T1000 (cell line): ENCODE results near the gene BROX.
"Not testable (repeated sequence)": the region's sequence is repeated elsewhere in the genome, so short reads cannot be mapped to it uniquely, and the experiment has no call there.

ENCODE experiments used
- DNase-seq: peaks from one replicate; lab custom pipeline; 2025; ENCODE audit warnings: mixed read lengths; lab: John Stamatoyannopoulos, UW

Gene BROX

DNA sequence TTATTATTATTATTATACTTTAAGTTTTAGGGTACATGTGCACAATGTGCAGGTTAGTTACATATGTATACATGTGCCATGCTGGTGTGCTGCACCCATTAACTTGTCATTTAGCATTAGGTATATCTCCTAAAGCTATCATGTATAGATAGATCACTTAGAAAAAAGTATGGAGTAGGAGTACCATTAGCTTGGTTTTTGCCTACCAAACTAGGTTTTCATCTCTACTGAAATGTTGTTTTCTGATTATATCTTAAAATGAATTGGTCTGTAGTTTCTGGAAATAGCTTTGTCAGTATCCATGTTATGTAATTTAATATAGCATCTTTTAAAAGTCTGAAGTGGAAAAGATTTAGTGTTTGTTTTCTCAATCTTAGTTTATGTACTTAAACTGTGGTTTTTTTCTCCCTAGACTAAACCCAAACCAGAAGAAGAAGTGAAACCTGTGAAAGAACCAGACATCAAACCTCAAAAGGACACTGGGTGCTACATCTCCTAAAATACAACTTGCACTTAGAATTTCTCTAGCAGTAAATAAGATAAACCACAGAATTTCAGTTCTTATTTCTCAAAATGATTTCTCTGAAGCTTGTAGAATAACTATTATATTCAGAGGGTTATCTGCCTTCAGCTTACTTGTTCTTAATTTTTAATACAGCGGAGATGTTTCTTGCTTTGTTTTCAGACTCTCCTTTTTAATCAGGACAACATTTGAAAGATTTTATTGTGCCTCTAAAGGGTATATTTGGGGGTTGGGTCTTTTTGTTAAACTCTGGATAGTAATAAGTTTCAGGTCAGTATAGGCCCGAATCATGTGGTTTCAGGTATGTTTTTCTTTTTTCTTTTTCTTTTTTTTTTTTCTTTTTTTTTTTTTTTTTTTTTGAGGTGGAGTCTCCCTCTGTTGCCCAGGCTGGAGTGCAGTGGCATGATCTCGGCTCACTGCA is 20.1 kb downstream of the BROX start:
- no peak for DNase-seq

- no peak for DNase-seq
Observed at GRCh38 chr1:222734740-222735139, 22.4 kb downstream of the BROX start.

DNA sequence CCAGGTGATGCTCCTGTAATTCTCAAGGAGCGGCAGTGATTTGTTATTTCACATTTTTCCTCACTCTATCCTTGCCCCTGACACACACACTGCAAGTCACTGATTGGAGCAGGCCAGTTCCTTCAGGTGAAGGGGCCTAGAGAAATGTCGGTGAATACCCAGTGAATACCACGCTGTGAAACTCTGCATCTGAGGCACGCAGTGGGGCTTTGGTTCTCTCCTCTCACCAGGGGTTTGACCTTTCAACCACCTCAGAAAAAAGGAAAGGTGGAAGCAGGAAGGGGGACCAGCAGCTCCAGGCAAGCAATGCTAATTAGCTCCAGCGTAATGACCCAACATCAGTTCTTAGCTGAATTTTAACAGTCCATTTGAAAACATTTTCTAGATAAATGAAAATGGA is 24.1 kb downstream of the BROX start:
- DNase-seq = no peak

DNA sequence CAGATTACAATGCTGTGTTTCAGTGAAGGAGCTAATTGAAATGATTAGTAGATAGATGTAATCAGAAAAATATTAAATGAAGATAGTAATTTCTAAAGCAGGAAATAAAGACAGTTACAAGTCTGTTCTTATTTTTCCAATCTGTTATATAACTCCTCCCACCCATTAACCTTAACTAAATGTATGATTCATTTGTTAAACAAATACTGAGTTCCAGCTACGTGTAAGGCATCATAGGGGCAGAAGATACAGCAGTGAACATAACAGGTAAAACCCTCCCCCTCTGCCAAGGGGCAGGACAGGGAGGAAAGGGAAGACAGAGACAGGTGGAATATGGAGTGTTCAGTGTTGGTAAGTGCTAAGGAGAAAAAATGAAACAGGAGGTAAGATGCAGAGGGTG is 24.6 kb downstream of the BROX start, which contains the start of gene FAM177B:
Gene FAM177B, plus strand, starts transcription at position 231 of the 400 bp plus-strand sequence. CDS start 9,344 bp downstream, outside the sequence.
- no peak for DNase-seq

DNA sequence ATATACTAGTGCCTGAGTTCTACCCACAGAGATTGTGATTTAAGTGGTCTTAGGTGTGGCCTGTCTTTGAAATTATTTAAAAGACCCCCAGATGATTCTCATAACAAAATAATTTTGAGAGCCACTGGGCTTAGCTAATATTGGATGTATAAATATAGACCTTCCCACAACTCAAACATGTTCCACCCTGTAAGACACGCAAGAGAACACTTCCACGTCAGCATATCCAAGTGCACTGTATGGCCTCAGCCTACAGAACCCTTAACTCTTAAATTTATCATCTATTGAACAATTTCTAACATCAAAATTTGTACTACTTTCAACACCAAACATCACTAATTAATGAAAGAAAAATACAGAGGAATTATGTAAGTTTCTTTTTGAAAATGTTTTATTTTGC is 27.1 kb downstream of the BROX start:
- no peak for DNase-seq

- no peak for DNase-seq
Observed at GRCh38 chr1:222739929-222740328, 27.6 kb downstream of the BROX start.

- not testable (repeated sequence) for DNase-seq
Observed at GRCh38 chr1:222741630-222742457, 29.5 kb downstream of the BROX start.

DNA sequence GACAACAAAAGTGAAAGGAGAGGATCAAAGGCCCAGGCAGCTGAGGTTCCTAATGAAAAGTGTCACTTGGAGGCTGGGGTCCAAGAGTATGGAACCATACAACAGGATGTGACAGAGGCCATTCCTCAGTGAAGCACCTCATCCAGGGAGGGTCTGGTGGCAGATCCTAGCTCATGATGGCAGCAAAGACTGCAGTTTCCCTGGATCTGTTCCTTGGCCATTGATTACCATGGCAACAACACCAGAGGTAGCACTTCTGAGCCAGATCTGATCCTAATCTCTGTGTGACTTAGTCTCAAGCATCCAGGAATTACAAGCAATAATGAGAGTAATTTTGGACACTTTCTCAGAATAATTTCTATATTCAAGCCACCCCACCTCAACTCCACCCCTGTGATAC is 37.6 kb downstream of the BROX start:
- no peak for DNase-seq

GRCh38 chr1:222750651-222751050 is 38.3 kb downstream of the BROX start:
- no peak for DNase-seq

DNA sequence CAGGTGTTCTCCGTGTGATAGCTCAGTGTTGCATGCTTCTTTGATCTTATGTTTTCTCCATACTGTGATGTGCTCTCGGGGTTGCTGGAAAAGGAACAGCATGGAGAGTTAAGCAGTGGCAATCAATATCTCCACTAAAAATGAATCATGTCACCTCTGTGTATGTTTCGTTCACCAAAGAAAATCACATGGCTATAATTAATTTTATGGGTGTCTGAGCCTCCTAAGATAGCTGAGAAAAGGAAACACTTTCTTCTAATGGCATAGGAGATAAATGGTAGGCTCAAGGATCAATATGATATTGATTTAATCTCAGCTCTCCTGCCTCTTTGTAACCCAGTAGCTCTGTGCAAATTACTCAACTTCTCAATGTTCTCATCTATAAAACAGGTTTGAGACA is 38.9 kb downstream of the BROX start:
- no peak for DNase-seq

DNA sequence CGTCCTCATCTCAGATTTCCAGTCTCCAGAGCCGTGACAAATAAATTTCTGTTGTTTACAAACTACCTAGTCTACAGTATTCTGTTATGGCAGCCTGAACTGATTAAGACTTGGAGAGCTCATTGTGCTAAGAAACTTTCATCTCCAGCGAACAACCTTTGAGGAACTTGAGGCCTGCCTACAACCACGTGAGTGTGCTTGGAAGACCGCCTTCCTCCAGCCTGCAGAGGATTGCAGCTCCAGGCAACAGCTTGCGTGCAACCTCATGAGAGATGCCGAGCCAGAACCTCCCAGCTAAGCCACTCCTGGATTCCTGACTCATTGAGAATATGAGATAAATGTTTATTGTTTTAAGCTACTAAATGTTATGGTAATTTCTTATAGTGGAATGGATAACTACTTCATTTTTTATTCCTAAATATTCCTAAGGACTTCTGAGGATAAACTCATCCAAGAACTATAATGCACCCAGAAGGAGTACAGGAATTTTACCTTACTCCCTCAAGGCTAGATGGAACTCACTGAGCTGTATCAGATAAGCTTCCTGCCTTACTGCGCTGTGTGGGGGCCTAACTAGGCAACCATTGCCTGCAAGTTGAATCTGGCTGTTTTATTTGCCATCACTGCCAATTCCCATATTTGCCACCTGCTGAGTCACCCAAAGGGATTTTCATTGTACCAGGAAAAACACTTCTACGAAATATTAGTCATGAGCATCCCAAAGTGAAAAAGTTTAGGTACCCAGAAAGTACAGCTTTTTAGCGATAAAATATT is 42.2 kb downstream of the BROX start:
- DNase-seq = peak; percentile 85

DNA sequence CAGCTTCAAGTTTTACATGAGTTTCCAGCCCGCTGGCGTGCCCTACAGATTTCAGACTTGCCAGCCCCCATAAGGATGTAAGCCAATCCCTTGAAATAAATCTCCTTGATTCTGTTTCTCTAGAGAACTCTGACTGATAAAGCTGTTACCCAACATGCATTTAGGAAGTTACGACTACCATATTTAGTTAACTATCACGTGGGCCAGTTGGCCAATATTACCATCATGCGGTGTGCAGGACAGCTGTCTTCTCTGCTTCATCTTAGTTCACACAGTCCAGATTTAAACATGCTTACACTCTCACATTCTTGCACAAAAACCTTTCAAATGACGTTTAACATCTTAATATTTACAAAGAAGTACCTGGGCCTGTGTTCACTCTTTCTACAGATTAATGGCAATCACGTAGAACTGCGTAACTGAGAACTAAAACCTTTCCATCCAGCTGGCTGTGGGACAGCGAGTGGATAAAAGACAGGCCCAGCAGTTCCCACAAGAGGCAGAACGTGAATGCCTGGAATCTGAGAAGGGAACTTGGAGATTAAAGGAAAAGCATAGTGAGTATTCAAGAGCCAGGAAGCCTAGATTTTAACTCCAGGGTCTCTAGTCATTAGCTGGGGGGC is 45.4 kb downstream of the BROX start:
- DNase-seq = no peak

- DNase-seq = no peak
Observed at GRCh38 chr1:222759451-222760035, 47.2 kb downstream of the BROX start.

DNA sequence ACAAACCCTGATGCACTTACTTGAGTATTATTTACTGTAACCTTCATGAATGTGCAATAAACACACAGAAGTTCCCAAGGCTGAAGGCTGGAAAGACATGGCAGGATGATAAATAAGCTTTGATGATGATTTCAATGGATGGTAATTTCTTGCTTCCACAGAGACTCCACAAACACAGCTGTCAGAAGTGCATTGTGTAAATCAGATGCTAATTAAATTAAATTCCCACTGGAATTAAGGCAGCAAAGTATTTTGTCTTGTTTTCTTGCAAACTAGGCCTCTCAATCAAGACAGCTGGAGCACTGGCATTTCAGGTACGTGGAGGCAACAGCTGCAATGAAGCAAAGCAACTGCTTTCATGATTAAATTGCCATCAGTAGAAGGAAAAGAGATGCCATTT is 48.7 kb downstream of the BROX start:
- no peak for DNase-seq

GRCh38 chr1:222762178-222762577 is 49.8 kb downstream of the BROX start:
- not testable (repeated sequence) for DNase-seq

GRCh38 chr1:222767152-222767571 is 54.8 kb downstream of the BROX start:
- no peak for DNase-seq

DNA sequence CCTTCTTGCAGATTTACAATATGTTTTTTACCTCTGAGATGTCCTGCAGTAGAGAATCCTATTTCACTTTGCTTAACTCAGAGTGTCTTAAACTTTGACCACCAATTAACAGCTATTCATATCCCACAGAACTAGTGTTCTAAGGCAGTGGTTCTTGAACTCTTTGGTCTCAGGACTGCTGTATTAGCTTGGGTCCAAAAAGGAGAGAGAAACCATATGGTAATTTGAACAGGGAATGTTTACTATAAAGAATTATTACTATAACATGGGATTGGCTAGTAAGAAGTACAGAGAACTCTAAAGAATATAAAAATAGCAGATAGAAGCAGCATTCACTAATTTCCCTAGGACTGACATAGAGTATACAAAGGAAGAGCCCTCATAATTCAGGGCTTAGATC is 56.2 kb downstream of the BROX start:
- DNase-seq = no peak

DNA sequence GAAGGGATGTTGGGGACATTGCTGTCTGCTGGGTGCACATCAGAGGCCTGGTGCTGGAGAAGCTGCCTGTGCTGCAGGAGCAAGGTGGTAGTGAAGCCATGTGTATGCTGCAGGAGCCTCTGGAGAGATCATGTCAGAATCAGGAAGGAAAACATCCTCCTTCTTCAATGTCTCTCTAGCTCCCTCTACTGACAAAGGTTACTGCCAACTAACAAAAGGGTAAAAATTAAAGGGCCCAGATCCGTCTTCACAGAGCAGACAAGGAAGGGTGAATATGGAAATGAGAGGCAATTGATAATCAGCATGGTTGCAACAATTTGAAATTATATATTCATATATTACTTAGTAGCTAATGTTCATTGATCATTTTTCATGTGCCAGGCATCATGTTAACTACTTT is 56.8 kb downstream of the BROX start:
- no peak for DNase-seq

GRCh38 chr1:222769971-222770620 is 57.7 kb downstream of the BROX start:
- DNase-seq = no peak

DNA sequence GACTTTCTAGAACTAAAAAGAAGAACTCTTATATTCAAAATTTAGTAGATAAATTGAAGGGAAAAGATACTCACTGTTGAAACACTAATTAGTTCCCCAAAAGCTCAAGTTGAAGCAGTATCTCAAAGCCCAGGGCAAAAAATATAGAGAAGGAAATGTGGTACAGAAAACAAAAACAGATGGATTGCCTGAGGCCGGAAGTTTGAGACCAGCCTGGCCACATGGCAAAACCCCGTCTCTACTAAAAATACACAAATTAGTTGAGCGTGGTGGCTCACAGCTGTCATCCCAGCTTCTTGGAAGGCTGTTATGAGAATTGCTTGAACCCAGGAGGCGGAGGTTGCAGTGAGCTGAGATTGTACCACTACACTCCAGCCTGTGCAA is 60.6 kb downstream of the BROX start:
- DNase-seq = no peak

DNA sequence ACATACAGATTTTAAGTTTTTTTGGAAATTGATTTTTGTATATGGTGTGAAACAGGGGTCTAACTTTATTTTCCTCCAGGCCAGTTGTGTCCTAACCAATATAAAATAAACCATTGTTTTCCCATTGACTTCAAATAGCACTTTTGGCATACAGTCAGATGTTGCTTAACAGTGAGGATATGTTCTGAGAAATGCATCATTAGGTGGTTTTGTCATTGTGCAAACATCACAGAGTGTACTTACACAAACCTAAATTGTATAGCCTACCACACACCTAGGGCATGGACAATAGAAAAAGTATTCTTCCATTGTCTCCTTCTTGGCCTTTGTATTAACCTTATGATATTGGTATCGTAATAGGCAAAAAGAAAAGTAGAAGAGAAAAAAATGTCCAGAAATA is 65.1 kb downstream of the BROX start:
- DNase-seq = no peak
